Measurements from ENCODE around the gene LHFPL2.

DNA sequence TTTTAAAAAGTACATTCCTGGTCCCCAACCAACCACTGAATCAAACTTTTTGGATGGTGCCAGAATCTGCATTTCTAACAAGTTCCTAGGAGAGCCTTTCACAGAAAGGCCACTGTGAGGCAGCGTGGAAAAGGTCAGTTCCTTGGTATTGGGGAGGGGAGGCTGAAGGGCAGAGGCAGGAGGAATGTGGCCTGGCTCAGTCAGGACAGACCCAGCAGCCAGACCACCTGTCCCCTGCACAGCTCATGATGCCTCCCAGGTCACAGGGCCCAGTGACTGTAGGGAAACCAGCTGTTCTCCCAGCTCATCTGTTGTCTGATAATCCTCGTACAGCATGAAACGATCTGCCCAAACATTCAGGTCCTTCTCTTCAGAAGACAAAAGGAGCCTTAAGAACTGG is 132.9 kb downstream of the LHFPL2 start:
- TF ChIP-seq CTCF (IDR thresholded peaks at IDR 0.05) (no peak), POLR2A (IDR thresholded peaks at IDR 0.05) (no peak)

All from suprapubic skin (tissue), 3 donors.